Neutrophil (primary cell): Measurements from ENCODE around the gene SDCCAG8.

ENCODE experiments used
- H3K27ac ChIP-seq: fragments of 200-600 bp; sonication (generic); 2 replicates; pipeline ENCODE4 v1.5.1; 2016; ENCODE audit warnings: mild to moderate bottlenecking, moderate library complexity
- H3K27me3 ChIP-seq: fragments of 200-600 bp; sonication (generic); 2 replicates; pipeline ENCODE4 v1.6.0; 2016; ENCODE audit warnings: mild to moderate bottlenecking
- H3K36me3 ChIP-seq: fragments of 200-600 bp; sonication (generic); 2 replicates; pipeline ENCODE4 v1.5.1; 2017
- H3K4me1 ChIP-seq, 2 experiments: fragments of 200-600 bp in 1 of 2; sonication (generic) in 1 of 2; 1 replicate in 1 of 2; 2 replicates in 1 of 2; pipeline versions ENCODE4 v1.5.1 to v1.6.1; 2013 to 2016; ENCODE audit warnings: low read depth in 1 of 2, low read length in 1 of 2, mild to moderate bottlenecking in 1 of 2, moderate library complexity in 1 of 2; ENCODE audit not compliant: control insufficient read depth in 1 of 2, insufficient read depth in 1 of 2
- H3K4me3 ChIP-seq, 2 experiments: fragments of 200-600 bp in 1 of 2; sonication (generic) in 1 of 2; 1 replicate in 1 of 2; 2 replicates in 1 of 2; pipeline ENCODE4 v1.5.1; 2013 to 2016; ENCODE audit warnings: low read depth in 1 of 2, low read length in 1 of 2, mild to moderate bottlenecking in 1 of 2, moderate library complexity in 1 of 2
- H3K9me3 ChIP-seq: fragments of 200-600 bp; sonication (generic); 2 replicates; pipeline ENCODE4 v1.5.1; 2016
- CTCF ChIP-seq: fragments of 200-600 bp; sonication (generic); IDR thresholded peaks from 2 replicates; pipeline ENCODE4 v1.5.1; 2016; ENCODE audit warnings: antibody characterized with exemption

The SDCCAG8 gene

DNA sequence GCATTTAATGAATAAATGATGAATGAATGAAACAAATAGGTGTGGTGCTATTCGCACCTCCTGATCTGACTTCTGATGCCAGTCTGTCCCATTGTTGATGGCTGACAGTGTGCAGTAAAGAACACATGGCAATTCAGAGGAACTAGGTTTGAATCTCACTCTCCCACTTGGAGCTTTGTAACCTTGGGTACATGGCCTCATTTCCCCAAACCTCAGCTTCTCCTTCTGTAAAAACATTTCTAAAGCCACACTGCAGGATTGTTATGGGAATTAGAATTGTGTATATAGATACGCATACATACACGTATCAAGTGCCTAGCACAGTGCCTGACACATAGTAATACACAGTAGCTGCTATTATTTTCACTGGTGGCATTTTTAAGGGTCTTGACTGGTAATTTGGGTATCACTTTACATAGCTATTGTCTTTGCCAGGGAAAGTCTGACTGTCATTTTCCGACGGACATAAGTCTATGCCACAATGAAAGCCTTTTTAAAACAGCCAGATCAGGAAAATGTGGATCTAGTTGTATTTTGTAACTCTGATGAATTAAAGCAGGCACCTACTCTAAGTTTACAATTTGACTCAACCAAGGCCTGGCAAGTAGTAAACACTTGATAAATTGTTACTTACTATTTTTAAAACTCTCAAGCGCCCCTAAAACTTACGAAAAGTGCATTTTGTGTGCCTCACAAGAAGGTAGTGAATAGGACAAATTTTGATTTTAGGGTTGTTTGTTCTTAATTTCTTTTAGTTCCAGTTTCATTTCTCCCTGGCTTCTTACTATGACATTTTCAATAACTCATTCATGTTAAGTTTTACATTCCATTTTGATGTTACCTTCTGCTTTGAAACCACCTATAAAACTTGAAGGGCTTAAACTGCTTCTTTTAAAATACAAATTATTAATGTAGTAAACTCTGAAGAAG is 164.4 kb downstream of the SDCCAG8 start:
- H3K4me3 ChIP-seq = no peak overlapping the region

GRCh38 chr1:243420946-243421685 is 165.3 kb downstream of the SDCCAG8 start:
- Histone ChIP-seq H3K4me1 (peaks cover 13% of the 10 kb centered on the region in 2 experiments), H3K27me3 (no peaks in the 10 kb centered on the region), H3K9me3 (no peaks in the 10 kb centered on the region), H3K36me3 (peaks cover 10% of the 10 kb centered on the region), H3K4me3 (no peak overlapping the region), H3K27ac (no peak overlapping the region)
- no peak for TF ChIP-seq CTCF

More for the DNA sequence above, 164.4 kb downstream of the SDCCAG8 start:
- Histone ChIP-seq H3K36me3 (peaks cover 16% of the 10 kb centered on the region), H3K9me3 (no peaks in the 10 kb centered on the region), H3K27me3 (no peaks in the 10 kb centered on the region), H3K27ac (no peak overlapping the region), H3K4me1 (peaks cover 13% of the 10 kb centered on the region in 2 experiments)
- TF ChIP-seq CTCF = no peak

- TF ChIP-seq CTCF = no peak
- Histone ChIP-seq H3K4me3 (no peak overlapping the region), H3K27ac (no peak overlapping the region), H3K36me3 (peaks cover 6% of the 10 kb centered on the region), H3K27me3 (no peaks in the 10 kb centered on the region), H3K9me3 (no peaks in the 10 kb centered on the region), H3K4me1 (peaks cover 13% of the 10 kb centered on the region in 2 experiments)
Observed at GRCh38 chr1:243421784-243422183, 165.9 kb downstream of the SDCCAG8 start.

DNA sequence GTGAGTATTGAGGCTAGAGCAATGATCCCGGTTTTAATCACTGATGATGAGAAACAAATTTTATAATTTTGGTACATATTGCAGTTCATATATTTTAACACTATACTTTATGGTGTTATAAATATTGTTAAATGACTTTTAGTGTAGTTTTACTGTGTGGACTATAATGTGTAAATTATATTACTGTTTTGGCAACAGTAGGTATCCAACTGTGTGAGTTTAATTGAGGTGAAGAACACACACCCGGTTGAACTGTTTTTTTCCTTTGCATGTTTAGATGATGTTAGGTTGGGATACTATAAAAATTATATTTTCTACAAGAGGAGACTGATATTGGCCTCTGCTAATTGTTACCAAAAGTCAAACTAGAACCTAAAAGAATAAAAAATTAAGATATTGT is 166.5 kb downstream of the SDCCAG8 start:
- Histone ChIP-seq H3K36me3 (peaks cover 5% of the 10 kb centered on the region), H3K4me1 (peaks cover 13% of the 10 kb centered on the region in 2 experiments), H3K9me3 (no peaks in the 10 kb centered on the region), H3K27me3 (no peaks in the 10 kb centered on the region), H3K27ac (no peak overlapping the region), H3K4me3 (no peak overlapping the region)
- TF ChIP-seq CTCF = no peak

GRCh38 chr1:243428084-243428483 is 172.2 kb downstream of the SDCCAG8 start:
- H3K27ac ChIP-seq = no peak overlapping the region
- TF ChIP-seq CTCF = no peak
- H3K4me3 ChIP-seq = no peak overlapping the region
- peaks cover 9% of the 10 kb centered on the region for H3K36me3 ChIP-seq
- H3K9me3 ChIP-seq = no peaks in the 10 kb centered on the region
- H3K4me1 ChIP-seq = peaks cover 0 to 4% of the 10 kb centered on the region in 2 experiments
- H3K27me3 ChIP-seq = no peaks in the 10 kb centered on the region
